GM06990 (cell line): Measurements from ENCODE around the gene C19orf85.

ENCODE experiments used
- DNase-seq: peaks from one replicate; pipeline ENCODE4 v3.0.0-alpha.2; 2011; ENCODE audit not compliant: insufficient read length; ENCODE audit errors: extremely low read depth
- H3K27me3 ChIP-seq: replicated peaks from 2 replicates; pipeline ENCODE4 v1.6.0; 2011; ENCODE audit warnings: low read length; ENCODE audit not compliant: control insufficient read depth, insufficient read depth
- H3K36me3 ChIP-seq: 2 replicates; pipeline ENCODE4 v1.5.1; 2011; ENCODE audit warnings: low read length; ENCODE audit not compliant: control insufficient read depth, insufficient read depth
- H3K4me3 ChIP-seq: replicated peaks from 2 replicates; pipeline ENCODE4 v1.5.1; 2011; ENCODE audit warnings: low read depth, mild to moderate bottlenecking, control low read depth, low read length
- TF ChIP-seq, protein P1 (sequence below): IDR thresholded peaks from 2 replicates; pipeline ENCODE4 v1.5.1; 2011; ENCODE audit warnings: low read length, control low read depth, mild to moderate bottlenecking, inconsistent platforms; ENCODE audit not compliant: insufficient read depth, poor library complexity, severe bottlenecking

C19orf85 gene

DNA sequence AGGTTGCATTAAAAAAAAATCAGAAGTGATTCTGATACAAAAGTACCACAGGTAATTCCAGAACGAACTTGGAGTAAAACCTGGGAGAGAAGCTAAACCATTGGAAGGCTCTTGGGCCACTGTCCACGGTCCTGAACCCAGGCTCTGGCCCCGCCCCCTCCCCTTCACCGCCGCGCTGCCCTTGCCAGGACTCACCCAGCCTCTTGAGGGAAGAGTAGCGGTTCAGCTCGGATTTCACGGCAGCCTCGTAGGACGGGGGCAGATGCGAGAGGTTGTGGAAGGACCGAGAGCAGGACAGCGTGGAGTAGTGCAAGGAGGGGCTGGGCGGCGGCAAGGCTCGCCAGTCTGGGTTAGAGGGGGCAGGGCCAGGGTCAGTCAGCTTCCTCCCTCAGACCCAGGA is 27.1 kb downstream of the C19orf85 start:
- Histone ChIP-seq H3K27me3 (peaks cover 3% of the 10 kb centered on the region; the same call in 1 of the 2 replicates), H3K4me3 (no peak overlapping the region), H3K36me3 (no peaks in the 10 kb centered on the region)
- TF ChIP-seq, protein P1, sequence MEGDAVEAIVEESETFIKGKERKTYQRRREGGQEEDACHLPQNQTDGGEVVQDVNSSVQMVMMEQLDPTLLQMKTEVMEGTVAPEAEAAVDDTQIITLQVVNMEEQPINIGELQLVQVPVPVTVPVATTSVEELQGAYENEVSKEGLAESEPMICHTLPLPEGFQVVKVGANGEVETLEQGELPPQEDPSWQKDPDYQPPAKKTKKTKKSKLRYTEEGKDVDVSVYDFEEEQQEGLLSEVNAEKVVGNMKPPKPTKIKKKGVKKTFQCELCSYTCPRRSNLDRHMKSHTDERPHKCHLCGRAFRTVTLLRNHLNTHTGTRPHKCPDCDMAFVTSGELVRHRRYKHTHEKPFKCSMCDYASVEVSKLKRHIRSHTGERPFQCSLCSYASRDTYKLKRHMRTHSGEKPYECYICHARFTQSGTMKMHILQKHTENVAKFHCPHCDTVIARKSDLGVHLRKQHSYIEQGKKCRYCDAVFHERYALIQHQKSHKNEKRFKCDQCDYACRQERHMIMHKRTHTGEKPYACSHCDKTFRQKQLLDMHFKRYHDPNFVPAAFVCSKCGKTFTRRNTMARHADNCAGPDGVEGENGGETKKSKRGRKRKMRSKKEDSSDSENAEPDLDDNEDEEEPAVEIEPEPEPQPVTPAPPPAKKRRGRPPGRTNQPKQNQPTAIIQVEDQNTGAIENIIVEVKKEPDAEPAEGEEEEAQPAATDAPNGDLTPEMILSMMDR: no peak
- DNase-seq: no peak

DNA sequence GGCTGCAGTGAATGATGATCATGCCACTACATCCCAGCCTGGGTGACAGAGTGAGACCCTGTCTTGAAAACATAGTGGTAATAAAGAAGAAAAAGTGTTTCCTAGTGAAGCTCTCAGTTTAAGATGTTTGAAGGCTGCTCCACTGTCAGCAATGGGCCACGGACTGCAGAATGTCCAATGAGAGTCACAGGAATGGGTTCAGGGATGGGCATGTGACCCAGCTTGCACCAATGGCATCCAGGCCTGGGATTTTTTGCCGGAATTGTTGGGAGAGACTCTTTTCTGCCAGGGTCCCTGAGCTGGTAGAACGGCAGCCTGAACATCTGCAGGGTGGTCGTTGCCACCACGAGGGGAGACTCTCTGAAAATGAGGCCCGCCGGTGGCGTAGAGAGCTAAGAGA is 27.7 kb downstream of the C19orf85 start:
- no peak overlapping the region for H3K4me3 ChIP-seq
- TF ChIP-seq, protein P1: no peak
- no peak for DNase-seq
- H3K36me3 ChIP-seq: no peaks in the 10 kb centered on the region
- peaks cover 3% of the 10 kb centered on the region for H3K27me3 ChIP-seq

DNA sequence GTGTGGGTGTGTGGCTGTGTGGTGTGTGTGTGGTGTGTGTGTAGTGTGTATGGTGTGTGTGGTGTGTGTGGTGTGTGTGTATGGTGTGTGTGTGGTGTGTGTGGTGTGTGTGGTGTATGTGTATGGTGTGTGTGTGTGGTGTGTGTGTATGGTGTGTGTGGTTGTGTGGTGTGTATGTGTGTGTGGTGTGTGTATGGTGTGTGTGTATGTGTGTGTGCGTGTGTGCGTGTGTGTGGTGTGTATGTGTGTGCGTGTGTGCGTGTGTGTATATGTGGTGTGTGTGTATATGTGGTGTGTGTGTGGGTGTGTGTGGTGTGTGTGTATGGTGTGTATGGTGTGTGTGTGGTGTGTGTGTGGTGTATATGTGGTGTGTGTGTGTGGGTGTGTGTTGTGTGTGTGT is 29.5 kb downstream of the C19orf85 start:
- TF ChIP-seq, protein P1: no peak
- Histone ChIP-seq H3K36me3 (no peaks in the 10 kb centered on the region), H3K27me3 (peaks cover 1% of the 10 kb centered on the region), H3K4me3 (no peak overlapping the region)
- no peak for DNase-seq

DNA sequence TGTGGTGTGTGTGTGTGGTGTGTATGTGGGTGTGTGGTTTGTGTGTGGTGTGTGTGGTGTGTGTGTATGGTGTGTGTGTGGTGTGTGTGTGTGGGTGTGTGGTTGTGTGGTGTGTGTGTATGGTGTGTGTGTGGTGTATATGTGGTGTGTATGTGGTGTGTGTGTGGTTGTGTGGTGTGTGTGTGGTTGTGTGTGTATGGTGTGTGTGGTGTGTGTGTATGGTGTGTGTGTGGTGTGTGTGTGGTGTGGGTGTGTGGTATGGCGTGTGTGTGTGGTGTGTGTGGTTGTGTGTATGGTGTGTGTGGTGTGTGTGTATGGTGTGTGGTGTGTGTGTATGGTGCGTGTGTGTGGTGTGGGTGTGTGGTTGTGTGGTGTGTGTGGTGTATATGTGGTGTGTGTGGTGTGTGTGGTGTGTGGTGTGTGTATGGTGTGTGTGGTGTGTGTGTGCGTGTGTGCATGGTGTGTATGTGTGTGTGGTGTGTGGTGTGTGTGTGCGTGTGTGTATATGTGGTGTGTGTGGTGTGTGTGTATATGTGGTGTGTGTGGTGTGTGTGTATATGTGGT is 30.1 kb downstream of the C19orf85 start:
- TF ChIP-seq, protein P1: no peak
- Histone ChIP-seq H3K27me3 (peaks cover 1% of the 10 kb centered on the region), H3K4me3 (no peak overlapping the region), H3K36me3 (no peaks in the 10 kb centered on the region)
- no peak for DNase-seq

DNA sequence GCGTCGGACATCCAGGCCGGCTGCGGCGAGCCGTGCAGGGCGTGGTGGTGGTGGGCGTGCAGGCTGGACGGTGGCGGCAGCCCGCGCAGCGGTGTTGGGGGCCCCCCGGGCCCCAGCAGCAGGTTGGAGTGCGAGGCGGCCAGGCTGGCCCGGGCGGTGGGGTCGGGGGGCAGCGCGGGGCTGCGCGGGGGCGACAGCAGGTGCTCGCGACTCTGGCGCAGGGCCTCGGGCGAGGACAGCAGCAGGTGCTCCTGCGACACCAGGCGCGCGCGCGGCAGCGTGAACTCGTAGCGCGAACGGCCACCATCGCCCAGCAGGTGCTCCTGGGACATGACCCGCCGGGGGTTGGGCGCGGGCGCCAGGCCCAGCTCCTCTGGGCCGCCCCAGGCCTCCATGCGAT is 31.3 kb downstream of the C19orf85 start:
- TF ChIP-seq, protein P1: no peak
- H3K36me3 ChIP-seq: no peaks in the 10 kb centered on the region
- no peaks in the 10 kb centered on the region; the same call in none of the 2 replicates for H3K27me3 ChIP-seq

DNA sequence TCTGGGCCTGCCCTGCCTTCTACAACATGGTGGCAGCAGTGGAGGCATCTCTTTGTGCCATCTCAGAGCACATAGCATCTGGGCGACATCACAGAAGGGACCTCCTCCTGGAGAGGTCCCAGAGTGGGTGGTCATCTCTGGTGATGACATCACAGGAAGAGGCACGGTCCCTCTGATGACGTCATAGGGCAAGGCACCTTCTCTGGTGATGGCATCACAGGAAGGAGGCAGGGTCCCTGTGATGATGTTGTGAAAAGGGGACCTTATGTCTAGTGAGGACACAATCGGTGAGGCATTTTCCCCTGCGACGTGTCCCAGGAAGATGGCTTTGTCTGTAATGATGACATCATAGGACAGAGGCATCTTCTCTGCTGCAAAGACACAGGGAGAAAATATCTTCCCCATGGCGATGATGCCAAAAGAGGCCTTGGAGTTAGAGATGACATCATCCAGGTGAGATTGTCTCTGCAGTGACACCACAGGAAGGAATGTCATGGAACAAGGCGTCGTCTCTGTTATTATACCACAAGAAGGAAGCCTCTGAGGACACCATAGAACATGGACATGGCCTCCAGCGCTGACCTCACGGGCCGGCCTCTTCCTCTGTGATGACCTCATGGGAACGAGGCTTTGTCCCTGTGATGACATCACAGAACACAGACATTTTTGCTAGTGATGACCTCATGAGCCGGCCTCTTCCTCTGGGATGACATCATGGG is 32.2 kb downstream of the C19orf85 start:
- DNase-seq: no peak
- H3K4me3 ChIP-seq: no peak overlapping the region
- TF ChIP-seq, protein P1: no peak

More for the DNA sequence above, 31.3 kb downstream of the C19orf85 start:
- H3K4me3 ChIP-seq: no peak overlapping the region
- no peak for DNase-seq

More for the DNA sequence above, 32.2 kb downstream of the C19orf85 start:
- no peaks in the 10 kb centered on the region for H3K36me3 ChIP-seq
- no peaks in the 10 kb centered on the region; the same call in none of the 2 replicates for H3K27me3 ChIP-seq
